Inflammatory macrophage (primary cell): ENCODE measurements around the gene SVOP.

Experiments
- DNase-seq, 2 donors: peaks; one replicate each; pipeline ENCODE4 v3.0.0-alpha.2; 2020 to 2022

SVOP gene

GRCh38 chr12:108975024-108975593, 45.8 kb downstream of the SVOP start:
- DNase-seq, result no peak

DNA sequence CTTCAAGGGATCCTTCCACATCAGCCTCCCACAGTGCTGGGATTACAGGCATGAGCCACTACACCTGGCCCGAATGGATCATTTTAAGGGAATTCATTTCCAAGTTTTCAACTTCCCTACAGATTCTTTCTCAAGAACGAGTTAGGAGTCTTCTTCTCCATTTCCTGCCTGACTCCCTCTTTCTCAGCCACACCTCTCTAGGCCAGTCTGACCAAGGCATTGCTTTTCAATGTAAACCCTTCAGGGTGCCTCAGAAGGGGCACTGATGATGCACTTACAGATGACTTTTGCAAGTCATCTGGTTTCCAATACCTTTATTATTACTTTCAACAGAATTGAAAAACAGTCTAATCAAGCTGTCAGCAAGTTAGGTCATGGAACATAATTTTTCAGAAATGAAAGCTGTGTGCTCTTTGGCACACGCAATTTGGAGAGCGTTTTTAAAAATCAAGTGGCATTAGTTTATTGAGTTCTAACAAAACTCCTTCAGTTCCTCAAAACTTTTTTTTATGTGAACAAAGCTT, 47.2 kb downstream of the SVOP start:
- no peak for DNase-seq

DNA sequence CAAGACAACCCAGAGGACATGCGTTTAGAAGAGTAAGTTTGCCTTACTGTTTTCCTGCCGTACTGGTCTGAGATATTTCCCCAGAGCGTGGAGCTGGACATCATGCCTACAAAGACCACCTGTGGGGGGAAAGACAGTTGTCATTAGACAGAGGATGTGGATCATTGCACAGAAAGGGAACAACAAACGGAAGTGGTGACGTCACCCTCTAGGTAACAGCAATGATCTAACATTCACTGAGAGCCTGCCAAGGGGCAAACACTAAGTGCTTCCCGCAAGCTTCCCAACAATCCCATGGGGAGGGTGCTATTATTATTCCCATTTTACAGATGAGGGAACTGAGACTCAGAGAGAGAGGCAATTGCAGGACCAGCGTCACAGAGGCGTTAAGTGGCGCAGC, 48.5 kb downstream of the SVOP start:
- no peak for DNase-seq

GRCh38 chr12:108969622-108970021, 51.2 kb downstream of the SVOP start:
- no peak for DNase-seq

GRCh38 chr12:108967869-108968540, 52.9 kb downstream of the SVOP start:
- peak; percentile 35 to 43 for DNase-seq

GRCh38 chr12:108966378-108967151, 54.3 kb downstream of the SVOP start:
- no peak for DNase-seq

DNA sequence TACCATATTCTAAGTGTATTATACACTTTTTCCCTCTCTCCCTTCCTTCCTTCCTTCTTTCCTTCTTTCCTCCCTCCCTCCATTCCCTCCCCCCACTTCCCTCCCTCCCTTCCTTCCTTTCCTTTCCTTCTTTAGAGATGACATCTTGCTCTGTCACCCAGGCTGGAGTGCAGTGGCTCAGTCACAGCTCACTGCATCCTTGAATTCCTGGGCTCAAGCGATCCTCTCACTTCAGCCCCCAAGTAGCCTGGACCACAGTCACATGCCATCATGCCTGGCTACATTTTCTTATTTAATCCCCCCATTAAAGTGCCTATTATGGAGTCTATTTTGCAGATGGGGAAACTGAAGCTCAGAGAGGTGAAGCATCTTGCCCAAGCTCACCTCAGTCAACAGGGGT, 55.0 kb downstream of the SVOP start:
- DNase-seq, result no peak

- no peak for DNase-seq
Observed at GRCh38 chr12:108964371-108965352, 56.2 kb downstream of the SVOP start.

GRCh38 chr12:108962256-108962655, 58.6 kb downstream of the SVOP start:
- no peak for DNase-seq

DNA sequence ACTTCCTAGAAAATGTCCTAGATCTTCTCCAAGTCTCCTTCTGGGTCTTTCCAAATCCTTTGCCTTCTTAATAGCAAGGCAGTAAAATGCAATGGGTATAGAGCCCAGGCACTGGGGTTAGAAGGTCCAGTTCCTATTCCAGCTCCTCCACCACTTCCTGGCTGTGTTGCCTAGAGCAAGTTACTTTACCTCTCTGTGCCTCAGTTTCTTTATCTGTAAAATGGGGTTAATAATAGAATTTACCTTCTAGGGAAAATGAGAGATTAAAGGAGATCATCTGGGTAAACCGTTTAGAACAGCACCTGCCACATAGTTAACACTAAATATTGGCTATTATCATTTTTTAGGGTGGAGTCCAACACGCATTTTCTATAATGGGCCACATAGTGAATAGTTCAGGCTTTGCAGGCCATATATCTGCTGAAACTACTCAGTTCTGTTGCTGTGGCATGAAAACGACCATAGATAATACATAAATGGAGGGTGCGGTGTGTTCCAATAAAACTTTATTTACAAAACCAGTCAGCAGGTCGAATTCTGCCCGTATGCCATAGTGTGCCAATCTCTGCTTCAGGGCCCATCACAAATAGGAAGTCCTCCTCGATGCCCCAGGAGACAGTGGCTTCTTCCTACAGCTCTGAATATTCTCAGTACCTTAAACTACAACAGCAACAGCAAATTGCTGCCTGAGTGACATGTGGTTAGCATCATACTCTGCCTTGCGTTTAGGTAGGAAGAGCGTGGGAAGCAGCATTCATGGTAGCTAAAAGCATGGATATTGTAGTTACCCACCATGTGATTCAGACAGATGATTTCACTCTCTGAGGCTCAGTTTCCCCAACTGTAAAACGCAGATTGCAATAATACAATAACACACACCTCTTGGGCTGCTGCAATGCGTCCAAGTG, 60.9 kb downstream of the SVOP start:
- DNase-seq, result peak in 1 of 2 donors; percentile 17

DNA sequence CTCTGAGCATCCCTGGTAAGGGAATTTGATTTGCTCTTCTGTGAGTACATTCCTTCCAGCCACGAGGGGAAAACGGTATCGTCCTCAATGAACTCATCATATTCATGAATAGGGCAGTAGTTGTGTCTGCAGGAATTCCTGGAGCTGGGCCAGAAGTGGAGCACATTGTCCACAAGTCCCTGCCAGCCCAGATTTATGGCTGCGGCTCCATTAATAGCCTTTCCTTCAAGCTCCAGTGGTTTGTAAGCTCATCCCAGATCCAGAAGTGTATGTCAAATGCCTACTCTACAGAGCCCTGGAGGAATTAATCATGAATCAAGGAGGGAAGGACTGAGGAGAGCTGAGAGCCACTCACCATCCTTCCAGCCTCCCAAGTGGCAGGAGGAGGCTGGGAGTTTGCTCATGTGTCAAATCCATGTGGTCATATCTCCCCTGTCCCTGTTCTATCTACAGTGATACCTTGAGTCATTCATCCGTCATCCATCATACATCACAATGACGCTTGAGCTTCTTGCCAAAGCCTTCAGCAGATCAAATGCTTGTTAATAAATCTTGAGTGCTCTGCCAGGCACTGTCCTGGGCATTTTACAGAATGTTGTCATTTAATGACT, 65.5 kb downstream of the SVOP start:
- no peak for DNase-seq

DNA sequence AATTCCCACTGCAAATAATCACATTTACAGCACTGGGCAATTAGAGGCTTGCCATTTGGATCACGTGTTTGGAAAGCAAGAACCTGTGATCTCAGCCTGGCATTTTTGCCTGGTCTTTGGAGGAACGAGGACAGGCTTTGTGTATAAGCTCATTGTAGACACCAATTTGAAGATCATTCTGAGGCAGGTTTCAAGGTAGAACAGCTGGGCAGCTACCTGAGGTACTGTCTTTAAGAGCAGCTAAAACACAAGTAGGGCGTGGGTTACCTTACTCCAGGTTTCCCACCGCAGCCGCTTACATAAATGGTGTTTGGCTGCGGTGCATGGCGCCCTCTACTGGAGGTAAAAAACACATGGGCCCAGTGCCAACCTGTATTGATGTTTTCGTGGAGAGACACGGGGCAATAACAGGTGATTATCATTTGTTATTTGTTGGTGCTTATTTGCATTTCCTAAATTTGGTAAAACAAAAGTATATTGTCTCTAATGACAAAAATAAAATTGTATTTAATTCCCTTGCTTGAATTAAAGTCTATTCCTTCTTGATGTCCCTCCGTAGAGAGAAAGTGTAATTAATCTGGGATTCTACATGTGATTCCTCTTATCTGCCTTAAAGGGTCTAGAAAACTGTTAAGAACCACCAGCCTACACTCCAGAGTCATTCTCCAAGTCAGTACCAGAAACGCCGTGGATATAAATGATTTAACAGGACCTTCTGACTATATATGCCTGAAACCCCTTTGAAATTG, 69.7 kb downstream of the SVOP start:
- DNase-seq, result peak; percentile 60 to 76

- no peak for DNase-seq
Observed at GRCh38 chr12:108949976-108950375, 70.9 kb downstream of the SVOP start.

DNA sequence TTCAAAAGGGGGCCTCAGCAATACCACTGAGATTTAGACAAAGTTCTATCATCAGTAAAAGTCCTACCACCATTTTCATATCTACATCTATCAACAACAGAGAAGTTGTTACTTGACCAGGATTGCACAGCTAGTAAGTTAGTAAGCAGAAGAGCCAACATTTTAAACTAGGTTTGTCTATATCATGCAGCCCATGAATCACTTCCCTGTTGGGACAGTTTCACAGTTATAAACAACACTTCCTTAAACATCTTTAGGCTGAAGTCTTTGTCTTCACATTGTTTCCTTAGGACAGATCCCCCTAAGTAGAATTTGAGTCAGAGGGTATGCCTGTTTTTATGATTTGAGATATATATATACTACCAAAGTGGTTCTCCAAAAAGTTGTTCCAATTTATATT, 72.5 kb downstream of the SVOP start:
- peak; percentile 72 to 80 for DNase-seq

- DNase-seq, result peak in 1 of 2 donors; percentile 18
Observed at GRCh38 chr12:108947097-108947496, 73.8 kb downstream of the SVOP start.

GRCh38 chr12:108940138-108940537, 80.7 kb downstream of the SVOP start:
- peak in 1 of 2 donors; percentile 4 for DNase-seq

- peak; percentile 52 to 62 for DNase-seq
Observed at GRCh38 chr12:108939594-108939993, 81.3 kb downstream of the SVOP start.

DNA sequence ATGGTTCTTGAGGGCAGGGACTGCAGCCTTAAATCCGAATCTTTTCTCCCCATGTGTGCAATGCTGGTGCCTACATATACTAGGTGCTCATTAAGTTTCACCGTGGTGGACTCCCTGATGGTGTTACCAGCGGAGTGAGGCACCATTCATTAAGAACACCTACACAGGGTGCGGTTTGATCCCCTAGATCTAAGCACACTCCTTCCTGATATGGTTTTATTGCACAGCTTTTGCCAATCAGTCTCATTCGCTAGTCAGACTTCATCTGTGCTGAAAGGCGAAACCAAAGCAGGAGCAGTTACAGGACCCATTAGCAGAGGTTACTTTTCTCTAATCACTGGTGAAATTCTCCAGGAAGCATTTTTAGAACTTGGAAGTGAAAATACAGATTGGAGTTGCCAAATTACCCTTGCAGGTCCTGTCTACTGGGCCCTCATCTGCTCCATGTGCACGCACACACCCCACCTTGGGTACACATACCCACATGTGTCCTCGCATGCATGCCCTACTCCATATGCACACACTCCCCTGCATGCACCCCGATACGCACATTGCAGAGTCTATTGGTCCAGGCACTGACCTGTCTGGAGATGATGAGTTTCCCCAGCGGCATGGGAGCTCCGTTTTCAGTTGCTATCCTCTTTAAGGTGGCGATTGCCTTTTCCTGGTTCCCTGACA, 82.5 kb downstream of the SVOP start:
- no peak for DNase-seq

GRCh38 chr12:108935159-108935763, 85.6 kb downstream of the SVOP start:
- DNase-seq, result no peak
